H1 (cell line): ENCODE data around the gene DPH1. TPM values are rescaled to one million over a fixed set of nuclear protein-coding genes. Genes with fewer than 3 reads are reported as not detected.

Experiments used
- CTCF ChIA-PET: fragments of 300-600 bp; sonication (Branson Sonifier 250); formaldehyde crosslinking; loops from one replicate; lab custom pipeline; 2021; ENCODE audit not compliant: partially characterized antibody; lab: Charles Lee
- POLR2A ChIA-PET: fragments of 300-600 bp; sonication (Branson Sonifier 250); formaldehyde crosslinking; loops from one replicate; lab custom pipeline; 2021; ENCODE audit warnings: inconsistent platforms; ENCODE audit not compliant: partially characterized antibody; lab: Charles Lee
- DNase-seq, 2 experiments: peaks; one replicate each; pipeline versions ENCODE4 v3.0.0 to v3.0.0-alpha.2; 2010 to 2022; ENCODE audit warnings: low spot score in 2 of 2, low read depth in 1 of 2, mixed read lengths in 1 of 2
- FAIRE-seq: peaks from 2 replicates; lab custom pipeline; 2011; peaks lifted over from hg19 to GRCh38; lab: Jason Lieb, UNC
- H2AFZ ChIP-seq: 2 replicates; pipeline ENCODE4 v1.8.1; 2012; ENCODE audit warnings: low read length, inconsistent platforms
- H2AK5ac ChIP-seq: 2 replicates; pipeline ENCODE4 v1.6.1; 2013; ENCODE audit warnings: low read depth, low read length
- H2BK120ac ChIP-seq: replicated peaks from 2 replicates; pipeline ENCODE3; 2013; ENCODE audit warnings: low read depth, low read length, inconsistent platforms
- H2BK12ac ChIP-seq: 2 replicates; pipeline ENCODE4 v1.6.1; 2013; ENCODE audit warnings: low read depth, low read length
- H2BK15ac ChIP-seq: 2 replicates; pipeline ENCODE4 v1.6.1; 2013; ENCODE audit warnings: low read length
- H2BK20ac ChIP-seq: 2 replicates; pipeline ENCODE4 v1.6.1; 2013; ENCODE audit warnings: low read length
- H2BK5ac ChIP-seq: 2 replicates; pipeline ENCODE4 v1.6.1; 2013; ENCODE audit warnings: low read depth, low read length
- H3K14ac ChIP-seq: 2 replicates; pipeline ENCODE4 v1.6.1; 2013; ENCODE audit warnings: inconsistent platforms; ENCODE audit not compliant: insufficient read length
- H3K18ac ChIP-seq: 2 replicates; pipeline ENCODE4 v1.6.1; 2013; ENCODE audit warnings: low read length; ENCODE audit errors: extremely low read depth
- H3K23ac ChIP-seq: 2 replicates; pipeline ENCODE4 v1.6.1; 2013; ENCODE audit warnings: inconsistent platforms; ENCODE audit not compliant: insufficient read length
- H3K23me2 ChIP-seq: 2 replicates; pipeline ENCODE4 v1.6.1; 2013; ENCODE audit warnings: low read depth, low read length
- H3K27ac ChIP-seq: 2 replicates; pipeline ENCODE4 v1.6.1; 2011; ENCODE audit warnings: low read depth, low read length, inconsistent platforms
- H3K27me3 ChIP-seq, 4 experiments: replicated peaks in 1 of 4; 1 replicate in 1 of 4; 2 replicates in 3 of 4; pipeline versions ENCODE4 v1.6.1 to v1.8.1; 2011 to 2013; ENCODE audit warnings: low read length in 3 of 4, mild to moderate bottlenecking in 3 of 4, inconsistent platforms in 2 of 4, mixed read lengths in 2 of 4, moderate library complexity in 1 of 4; ENCODE audit not compliant: control insufficient read depth in 3 of 4, insufficient read depth in 3 of 4; ENCODE audit errors: extremely low read depth in 1 of 4
- H3K36me3 ChIP-seq, 4 experiments: 2 replicates each; pipeline versions ENCODE4 v1.6.1 to v1.8.1; 2011 to 2013; ENCODE audit warnings: mild to moderate bottlenecking in 4 of 4, low read length in 3 of 4, moderate library complexity in 2 of 4, control low read depth in 1 of 4, inconsistent platforms in 1 of 4; ENCODE audit not compliant: insufficient read depth in 4 of 4, control insufficient read depth in 2 of 4
- H3K4ac ChIP-seq: replicated peaks from 2 replicates; pipeline ENCODE3; 2013; ENCODE audit warnings: low read length, low read depth, mixed read lengths, inconsistent platforms; ENCODE audit not compliant: insufficient read length
- H3K4me1 ChIP-seq, 4 experiments: replicated peaks in 1 of 4; 1 replicate in 1 of 4; 2 replicates in 3 of 4; pipeline versions ENCODE4 v1.6.1 to v1.8.1; 2011 to 2013; ENCODE audit warnings: low read length in 3 of 4, inconsistent platforms in 2 of 4, mixed read lengths in 1 of 4; ENCODE audit not compliant: insufficient read depth in 4 of 4, control insufficient read depth in 3 of 4
- H3K4me2 ChIP-seq, 2 experiments: 2 replicates each; pipeline versions ENCODE4 v1.6.1 to v1.8.1; 2011 to 2013; ENCODE audit warnings: low read depth in 2 of 2, low read length in 2 of 2, control low read depth in 1 of 2, inconsistent platforms in 1 of 2, mild to moderate bottlenecking in 1 of 2; ENCODE audit not compliant: insufficient read depth in 1 of 2
- H3K4me3 ChIP-seq, 4 experiments: fragments of 200-600, 300-600 bp in 1 of 4; sonication (generic), shearing (Covaris generic), sonication (Bioruptor Twin) in 1 of 4; 2 replicates each; pipeline versions ENCODE4 v1.5.1 to v1.8.1; 2011 to 2016; ENCODE audit warnings: low read length in 4 of 4, low read depth in 3 of 4, control low read depth in 2 of 4, inconsistent platforms in 2 of 4, mild to moderate bottlenecking in 2 of 4, mixed read lengths in 1 of 4, moderate library complexity in 1 of 4; ENCODE audit not compliant: insufficient read depth in 2 of 4; ENCODE audit errors: extremely low read depth in 1 of 4
- H3K56ac ChIP-seq: replicated peaks from 2 replicates; pipeline ENCODE3; 2013; ENCODE audit warnings: low read depth, mild to moderate bottlenecking, mixed read lengths, low read length, inconsistent platforms; ENCODE audit not compliant: insufficient read length
- H3K79me1 ChIP-seq: 2 replicates; pipeline ENCODE4 v1.6.1; 2013; ENCODE audit warnings: low read depth, low read length, control low read depth
- H3K79me2 ChIP-seq, 2 experiments: 2 replicates each; pipeline versions ENCODE4 v1.6.1 to v1.8.1; 2012 to 2013; ENCODE audit warnings: low read length in 2 of 2, mild to moderate bottlenecking in 2 of 2, inconsistent platforms in 1 of 2; ENCODE audit not compliant: insufficient read depth in 2 of 2, control insufficient read depth in 1 of 2
- H3K9ac ChIP-seq, 4 experiments: replicated peaks in 1 of 4; 1 replicate in 1 of 4; 2 replicates in 3 of 4; pipeline versions ENCODE4 v1.6.1 to v1.8.1; 2011 to 2013; ENCODE audit warnings: low read depth in 3 of 4, low read length in 3 of 4, control low read depth in 2 of 4, mild to moderate bottlenecking in 2 of 4, moderate library complexity in 2 of 4, inconsistent platforms in 1 of 4; ENCODE audit errors: extremely low read depth in 1 of 4
- H3K9me3 ChIP-seq, 2 experiments: 2 replicates each; pipeline versions ENCODE4 v1.6.1 to v1.8.1; 2012 to 2013; ENCODE audit warnings: mild to moderate bottlenecking in 2 of 2, moderate library complexity in 2 of 2, control low read depth in 1 of 2, inconsistent platforms in 1 of 2, low read depth in 1 of 2, low read length in 1 of 2, mixed read lengths in 1 of 2; ENCODE audit not compliant: insufficient read depth in 2 of 2
- H4K20me1 ChIP-seq, 2 experiments: replicated peaks in 1 of 2; 2 replicates each; pipeline versions ENCODE3 to v1.8.1; 2011 to 2013; ENCODE audit warnings: inconsistent platforms in 2 of 2, low read length in 2 of 2, mild to moderate bottlenecking in 1 of 2; ENCODE audit not compliant: insufficient read depth in 2 of 2, control insufficient read depth in 1 of 2
- H4K5ac ChIP-seq: 2 replicates; pipeline ENCODE4 v1.6.1; 2013; ENCODE audit warnings: low read length, low read depth, mixed read lengths, inconsistent platforms; ENCODE audit not compliant: insufficient read length
- H4K8ac ChIP-seq: 2 replicates; pipeline ENCODE4 v1.8.0; 2013; ENCODE audit warnings: mild to moderate bottlenecking, moderate library complexity, low read length, inconsistent platforms; ENCODE audit not compliant: insufficient read depth; ENCODE audit errors: extremely low read depth
- H4K91ac ChIP-seq: replicated peaks from 2 replicates; pipeline ENCODE3; 2013; ENCODE audit warnings: low read length, mixed read lengths, inconsistent platforms; ENCODE audit not compliant: insufficient read length
- ATF2 ChIP-seq: IDR thresholded peaks from 2 replicates; pipeline ENCODE4 v1.6.1; 2012; ENCODE audit warnings: low read length, inconsistent platforms
- CTCF ChIP-seq, 3 experiments: IDR thresholded peaks; 1 replicate in 2 of 3; 2 replicates in 1 of 3; pipeline versions ENCODE4 v1.5.1 to v1.6.1; 2011; ENCODE audit warnings: low read length in 3 of 3, mild to moderate bottlenecking in 3 of 3, inconsistent platforms in 2 of 3, low read depth in 1 of 3, moderate library complexity in 1 of 3; ENCODE audit not compliant: insufficient read depth in 1 of 3; ENCODE audit errors: control extremely low read depth in 1 of 3
- E2F6 ChIP-seq: IDR thresholded peaks from 2 replicates; pipeline ENCODE4 v1.6.1; 2012; ENCODE audit warnings: inconsistent platforms
- JUND ChIP-seq: IDR thresholded peaks from 2 replicates; pipeline ENCODE4 v1.6.1; 2011; ENCODE audit warnings: mild to moderate bottlenecking, improper control_type of control experiment, low read length
- RAD21 ChIP-seq, 2 experiments: IDR thresholded peaks in 1 of 2; conservative IDR thresholded peaks in 1 of 2; 2 replicates each; pipeline ENCODE4 v1.6.1; 2011; ENCODE audit warnings: low read depth in 2 of 2, low read length in 2 of 2, improper control_type of control experiment in 1 of 2, inconsistent platforms in 1 of 2, mild to moderate bottlenecking in 1 of 2, moderate library complexity in 1 of 2
- TCF12 ChIP-seq: IDR thresholded peaks from 2 replicates; pipeline ENCODE4 v1.6.1; 2011; ENCODE audit warnings: low read depth, mild to moderate bottlenecking, low read length
- WGBS, 2 experiments: shearing (Covaris generic) in 1 of 2; methylation state at CpG; one replicate each; pipeline versions ENCODE4 v1.1.6 to v1.1.7; 2013 to 2015; ENCODE audit warnings: low lambda C conversion rate in 2 of 2, mixed read lengths in 2 of 2, inconsistent platforms in 1 of 2, low coverage in 1 of 2, missing lambda C conversion rate in 1 of 2; ENCODE audit not compliant: insufficient replicate concordance in 2 of 2, insufficient coverage in 1 of 2, insufficient read length in 1 of 2; ENCODE audit errors: extremely low coverage in 1 of 2, missing lambda C conversion rate in 1 of 2; 5-methylcytosine and 5-hydroxymethylcytosine counted together
- polyA plus RNA-seq, 7 experiments: library from polyadenylated mRNA; depleted of rRNA in 3 of 7; stranded (reverse) in 5 of 7; unstranded in 2 of 7; fragments of >200 nt in 5 of 7; fragments of 200-250 nt in 2 of 7; gene quantifications; 1 replicate in 5 of 7; 2 replicates in 1 of 7; 4 replicates in 1 of 7; pipeline versions ENCODE4 v1.2.1 to v1.2.3, GENCODE V29; 2011 to 2013; ENCODE audit warnings: missing spikeins in 2 of 7, mixed read lengths in 2 of 7
- total RNA-seq: library from RNA; stranded (reverse); fragmentation: NEBNext Ultra II Directional; extraction: Animal tissue kit (Norgen Biotek cat#: 25700); gene quantifications from 2 replicates; pipeline ENCODE4 v1.2.1, GENCODE V29; 2021

DPH1 gene
- total and polyA plus RNA-seq, 2 of the 8 experiments (the other 6 are each of a cell fraction or from before 2014, with no cell fraction given), result 24.9 to 30.0 TPM

GRCh38 chr17:2075336-2076086 lies 45.6 kb downstream of the DPH1 start:
- Histone ChIP-seq H2BK5ac (no peak overlapping the region), H3K4me2 (no peak overlapping the region), H2BK120ac (no peak overlapping the region), H3K4me1 (peaks cover 2 to 12% (median 5%) of the 10 kb centered on the region in 4 experiments; a peak in 6 of 7 replicates), H2AK5ac (no peak overlapping the region), H2BK15ac (peak overlapping the region; percentile 92; the same call in 1 of the 2 replicates), H3K27me3 (no peaks in the 10 kb centered on the region), H2BK12ac (no peak overlapping the region), H4K5ac (no peak overlapping the region), H3K18ac (no peak overlapping the region), H3K4ac (no peak overlapping the region), H3K23me2 (no peaks in the 10 kb centered on the region), H3K23ac (no peak overlapping the region), H4K20me1 (peaks cover 0 to 2% of the 10 kb centered on the region in 2 experiments), H3K14ac (no peak overlapping the region), H3K9me3 (no peaks in the 10 kb centered on the region), H3K79me2 (no peaks in the 10 kb centered on the region), H2BK20ac (no peak overlapping the region), H4K8ac (0 out of 2 replicates have a peak overlapping the region, but pooled peaks have one; percentile 53), H3K56ac (no peak overlapping the region), H3K27ac (no peak overlapping the region; the same call in 1 of the 2 replicates), H3K36me3 (peaks cover 0 to 7% (median 0%) of the 10 kb centered on the region in 4 experiments; a peak in 3 of 8 replicates), H3K79me1 (no peaks in the 10 kb centered on the region), H4K91ac (no peak overlapping the region), H3K9ac (no peak overlapping the region; a peak in 1 of 7 replicates), H3K4me3 (no peak overlapping the region), H2AFZ (no peak overlapping the region)
- no peak for FAIRE-seq
- CTCF ChIA-PET, result interaction anchor here (0.5 to 11.7 kb wide), 18 partner anchors 9 to 293 kb away, joined by 3 to 122 read pairs (median 4); partner anchors contain the start of gene HIC1
- POLR2A ChIA-PET, result no interaction called here
- DNase-seq, result no peak
- WGBS, 2 experiments, result 77% methylated on average over 13 of the region's 13 CpGs; no CpG with 5 or more reads in 1 of the 2 experiments
- no peak for TF ChIP-seq ATF2
- no peak for TF ChIP-seq E2F6
- no peak for TF ChIP-seq JUND
- peak in 2 of 3 experiments; percentile 5 to 8; a peak in 1 of 4 replicates for TF ChIP-seq CTCF (IDR thresholded peaks at IDR 0.05; ENCODE audit: control extremely low read depth in 1 of 3, insufficient read depth in 1 of 3, low read depth in 1 of 3, low read length in 3 of 3)
- TF ChIP-seq RAD21 (IDR thresholded peaks at IDR 0.05 in 1 of 2, conservative IDR thresholded peaks at IDR 0.05 in 1 of 2; ENCODE audit: low read depth in 2 of 2, low read length in 2 of 2), result peak in 1 of 2 experiments; percentile 1; a peak in 1 of 4 replicates
- TF ChIP-seq TCF12, result no peak
